PC-9 (cell line): Measurements from ENCODE around the gene TUBA4A. TPM values are rescaled to one million over a fixed set of nuclear protein-coding genes. Genes with fewer than 3 reads are reported as not detected.

ENCODE experiments used
- BruUV-seq: library from RNA; stranded (reverse); fragments of 400-500 nt; replicated peaks from 2 replicates; lab custom pipeline; 2021; lab: Mats Ljungman, UMichigan
- CTCF ChIA-PET: fragments of 300-600 bp; sonication (Branson Sonifier 250); formaldehyde crosslinking; loops from one replicate; lab custom pipeline; 2022; ENCODE audit warnings: antibody characterized with exemption; lab: Charles Lee
- POLR2A ChIA-PET: fragments of 300-600 bp; sonication (Branson Sonifier 250); formaldehyde crosslinking; loops from one replicate; lab custom pipeline; 2022; ENCODE audit warnings: antibody characterized with exemption; ENCODE audit not compliant: unreplicated experiment; lab: Charles Lee
- DNase-seq, 2 experiments: peaks; one replicate each; pipeline versions ENCODE4 v3.0.0 to v3.0.0-alpha.2; 2015 to 2022; ENCODE audit warnings: mixed read lengths in 1 of 2
- H2AFZ ChIP-seq: fragments of 200-600 bp; sonication (generic); 2 replicates; pipeline ENCODE4 v1.8.1; 2017; ENCODE audit warnings: antibody characterized with exemption
- H3F3A ChIP-seq: fragments of 200-600 bp; sonication (generic); 2 replicates; pipeline ENCODE4 v1.8.1; 2017; ENCODE audit warnings: antibody characterized with exemption, mild to moderate bottlenecking, low read depth; ENCODE audit not compliant: insufficient read depth
- H3K27ac ChIP-seq: fragments of 200-600 bp; sonication (generic); 2 replicates; pipeline ENCODE4 v1.6.1; 2016; ENCODE audit warnings: mixed run types
- H3K27me3 ChIP-seq: fragments of 200-600 bp; sonication (generic); 2 replicates; pipeline ENCODE4 v1.6.1; 2016; ENCODE audit warnings: low read depth, mixed run types; ENCODE audit not compliant: insufficient read depth
- H3K36me3 ChIP-seq: fragments of 200-600 bp; sonication (generic); 2 replicates; pipeline ENCODE4 v1.6.1; 2016; ENCODE audit warnings: low read depth, mixed run types
- H3K4me1 ChIP-seq: fragments of 200-600 bp; sonication (generic); replicated peaks from 2 replicates; pipeline ENCODE4 v1.6.1; 2016; ENCODE audit warnings: mixed run types; ENCODE audit not compliant: insufficient read depth
- H3K4me2 ChIP-seq: fragments of 200-600 bp; sonication (generic); 2 replicates; pipeline ENCODE4 v1.6.1; 2017; ENCODE audit warnings: mixed run types
- H3K4me3 ChIP-seq: fragments of 200-600 bp; sonication (generic); 2 replicates; pipeline ENCODE4 v1.6.1; 2016; ENCODE audit warnings: mixed run types
- H3K79me2 ChIP-seq: fragments of 200-600 bp; sonication (generic); 2 replicates; pipeline ENCODE4 v1.6.1; 2017; ENCODE audit warnings: low read depth, mixed run types
- H3K9me2 ChIP-seq: fragments of 200-600 bp; sonication (generic); 2 replicates; pipeline ENCODE4 v1.8.1; 2017; ENCODE audit warnings: mild to moderate bottlenecking; ENCODE audit not compliant: insufficient read depth
- H3K9me3 ChIP-seq: fragments of 200-600 bp; sonication (generic); 2 replicates; pipeline ENCODE4 v1.8.1; 2016; ENCODE audit warnings: low read depth; ENCODE audit not compliant: insufficient read depth
- H4K20me1 ChIP-seq: fragments of 200-600 bp; sonication (generic); 2 replicates; pipeline ENCODE4 v1.8.1; 2017; ENCODE audit not compliant: insufficient read depth
- EZH2 ChIP-seq: fragments of 200-600 bp; sonication (generic); IDR thresholded peaks from 2 replicates; pipeline ENCODE4 v1.8.0; 2017; ENCODE audit warnings: antibody characterized with exemption, low read depth
- intact Hi-C: fragments of 100-400 bp; cut with micrococcal nuclease; formaldehyde crosslinking; loops from one replicate; pipeline ENCODE4 v1.10.0; 2022; ENCODE audit not compliant: unreplicated experiment
- total RNA-seq: library from RNA; stranded (reverse); gene quantifications from 2 replicates; pipeline ENCODE4 v1.2.3, GENCODE V29; 2021
- TF ChIP-seq, protein P1 (sequence below): fragments of 200-600 bp; sonication (generic); conservative IDR thresholded peaks from 2 replicates; pipeline ENCODE4 v1.6.1; 2017; ENCODE audit warnings: mixed run types, antibody characterized with exemption, mild to moderate bottlenecking, moderate library complexity

TUBA4A gene
- total RNA-seq, 1 experiment from 2014 or later: 157 TPM

DNA sequence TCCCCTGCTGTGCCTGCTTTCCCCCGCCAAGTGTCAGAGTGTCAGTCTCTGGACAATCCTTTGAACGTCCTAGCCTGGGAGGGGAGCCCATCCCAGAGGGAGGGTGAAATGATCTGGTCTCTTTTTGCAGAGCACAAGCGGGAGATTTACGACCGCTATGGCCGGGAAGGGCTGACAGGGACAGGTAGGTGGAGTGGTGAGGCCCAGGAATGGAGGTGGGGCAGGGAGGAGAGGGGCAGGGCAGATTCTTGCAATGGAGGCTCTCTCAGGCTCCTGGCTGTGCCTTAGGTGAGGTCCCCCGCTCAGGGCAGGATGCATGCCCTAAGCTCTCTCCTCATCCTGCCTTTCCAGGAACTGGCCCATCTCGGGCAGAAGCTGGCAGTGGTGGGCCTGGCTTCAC, 27.9 kb upstream of the TUBA4A start:
- no peak for DNase-seq
- Histone ChIP-seq H4K20me1 (no peaks in the 10 kb centered on the region), H3K79me2 (0 out of 2 replicates have a peak, but pooled peaks cover 3% of the 10 kb centered on the region), H3K9me2 (no peaks in the 10 kb centered on the region), H2AFZ (no peak overlapping the region), H3F3A (peaks cover 11% of the 10 kb centered on the region; the same call in 1 of the 2 replicates), H3K27me3 (no peaks in the 10 kb centered on the region), H3K9me3 (no peaks in the 10 kb centered on the region), H3K36me3 (no peaks in the 10 kb centered on the region), H3K27ac (no peak overlapping the region), H3K4me2 (no peak overlapping the region), H3K4me1 (peaks cover 25% of the 10 kb centered on the region), H3K4me3 (no peak overlapping the region)
- CTCF ChIA-PET: no interaction called here
- BruUV-seq: no TSS peak
- TF ChIP-seq, protein P1, sequence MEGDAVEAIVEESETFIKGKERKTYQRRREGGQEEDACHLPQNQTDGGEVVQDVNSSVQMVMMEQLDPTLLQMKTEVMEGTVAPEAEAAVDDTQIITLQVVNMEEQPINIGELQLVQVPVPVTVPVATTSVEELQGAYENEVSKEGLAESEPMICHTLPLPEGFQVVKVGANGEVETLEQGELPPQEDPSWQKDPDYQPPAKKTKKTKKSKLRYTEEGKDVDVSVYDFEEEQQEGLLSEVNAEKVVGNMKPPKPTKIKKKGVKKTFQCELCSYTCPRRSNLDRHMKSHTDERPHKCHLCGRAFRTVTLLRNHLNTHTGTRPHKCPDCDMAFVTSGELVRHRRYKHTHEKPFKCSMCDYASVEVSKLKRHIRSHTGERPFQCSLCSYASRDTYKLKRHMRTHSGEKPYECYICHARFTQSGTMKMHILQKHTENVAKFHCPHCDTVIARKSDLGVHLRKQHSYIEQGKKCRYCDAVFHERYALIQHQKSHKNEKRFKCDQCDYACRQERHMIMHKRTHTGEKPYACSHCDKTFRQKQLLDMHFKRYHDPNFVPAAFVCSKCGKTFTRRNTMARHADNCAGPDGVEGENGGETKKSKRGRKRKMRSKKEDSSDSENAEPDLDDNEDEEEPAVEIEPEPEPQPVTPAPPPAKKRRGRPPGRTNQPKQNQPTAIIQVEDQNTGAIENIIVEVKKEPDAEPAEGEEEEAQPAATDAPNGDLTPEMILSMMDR: no peak
- no peak for TF ChIP-seq EZH2
- intact Hi-C loops: no loop called here
- POLR2A ChIA-PET: no interaction called here

DNA sequence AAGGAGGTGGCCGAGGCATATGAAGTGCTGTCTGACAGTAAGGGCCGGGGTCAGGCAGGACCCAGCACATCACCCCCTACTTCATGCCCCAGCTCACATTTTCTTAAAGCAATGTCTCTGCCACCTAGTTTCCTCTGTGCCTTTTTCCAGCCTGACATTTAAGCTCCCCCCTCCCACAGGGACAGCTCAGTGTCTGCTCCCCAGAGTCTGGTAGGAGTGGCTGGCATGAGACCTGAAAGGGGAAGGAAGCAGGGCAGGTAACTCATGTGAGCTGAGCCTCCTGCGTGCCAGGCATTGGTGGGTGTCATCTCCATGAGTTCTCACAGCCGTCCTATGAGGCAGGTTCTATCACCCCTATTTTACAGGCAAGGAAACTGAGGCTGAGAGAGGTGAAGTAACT, 26.9 kb upstream of the TUBA4A start:
- Histone ChIP-seq H3K4me1 (peaks cover 26% of the 10 kb centered on the region), H3K4me3 (no peak overlapping the region), H2AFZ (no peak overlapping the region), H3K36me3 (no peaks in the 10 kb centered on the region), H4K20me1 (no peaks in the 10 kb centered on the region), H3K27ac (no peak overlapping the region), H3K27me3 (no peaks in the 10 kb centered on the region), H3K9me2 (no peaks in the 10 kb centered on the region), H3K4me2 (peak overlapping the region; percentile 93; the same call in 1 of the 2 replicates), H3K9me3 (no peaks in the 10 kb centered on the region), H3K79me2 (0 out of 2 replicates have a peak, but pooled peaks cover 3% of the 10 kb centered on the region), H3F3A (peaks cover 13% of the 10 kb centered on the region; the same call in 1 of the 2 replicates)
- ChIA-PET POLR2A (interaction anchor here (0.7 kb wide), 1 partner anchor 29 kb away, joined by 3 read pairs; no protein-coding TSS in a partner anchor), CTCF (interaction anchor here (0.8 kb wide), 1 partner anchor 14 kb away, joined by 3 read pairs; no protein-coding TSS in a partner anchor)
- TF ChIP-seq EZH2: no peak
- TF ChIP-seq, protein P1: no peak
- BruUV-seq: TSS peak; percentile 38
- DNase-seq: no peak
- intact Hi-C loops: no loop called here

GRCh38 chr2:219279916-219280516, 26.3 kb upstream of the TUBA4A start:
- H3K4me1 ChIP-seq: peaks cover 32% of the 10 kb centered on the region
- H3K4me3 ChIP-seq: peak overlapping the region; percentile 81
- 0 out of 2 replicates have a peak, but pooled peaks cover 3% of the 10 kb centered on the region for H3K79me2 ChIP-seq
- BruUV-seq: no TSS peak
- CTCF ChIA-PET: interaction anchor here (0.8 kb wide), 1 partner anchor 15 kb away, joined by 3 read pairs; no protein-coding TSS in a partner anchor
- no peak for DNase-seq
- no peak for TF ChIP-seq EZH2
- TF ChIP-seq, protein P1: no peak
- no peak overlapping the region for H3K27ac ChIP-seq
- H3K4me2 ChIP-seq: peak overlapping the region; percentile 93
- POLR2A ChIA-PET: interaction anchor here (0.7 kb wide), 2 partner anchors 28 to 69 kb away, joined by 3 to 4 read pairs; no protein-coding TSS in a partner anchor
- peak overlapping the region; percentile 86 for H2AFZ ChIP-seq
- intact Hi-C loops: loop anchor here (1.0 to 10.0 kb wide), 7 partner anchors 14 to 385 kb away; partner anchors contain the start of genes ABCB6, ANKZF1, ATG9A and TUBA4A
- no peaks in the 10 kb centered on the region for H4K20me1 ChIP-seq
- no peaks in the 10 kb centered on the region for H3K27me3 ChIP-seq
- H3F3A ChIP-seq: peaks cover 20% of the 10 kb centered on the region; the same call in 1 of the 2 replicates
- no peaks in the 10 kb centered on the region for H3K9me2 ChIP-seq
- H3K9me3 ChIP-seq: no peaks in the 10 kb centered on the region
- H3K36me3 ChIP-seq: no peaks in the 10 kb centered on the region
